HEK293 (cell line): Measurements from ENCODE around the gene PCSK5.
A peak's percentile ranks its signal among the peaks of the same experiment; 100 is the strongest.

Experiments
- CTCF ChIA-PET: fragments of 350-600 bp; formaldehyde crosslinking; extraction: SDS; loops from one replicate; lab custom pipeline; 2021; ENCODE audit warnings: antibody characterized with exemption; lab: Yijun Ruan, JAX
- POLR2A ChIA-PET: fragments of 300-600 bp; formaldehyde crosslinking; extraction: SDS; loops from one replicate; lab custom pipeline; 2020; ENCODE audit warnings: antibody characterized with exemption, inconsistent platforms; lab: Yijun Ruan, JAX
- H3K27ac ChIP-seq: fragments of 200-500 bp; sonication (Bioruptor generic); 2 replicates; pipeline ENCODE4 v1.5.1; 2014; ENCODE audit warnings: low read depth, low read length, control low read depth, inconsistent platforms; ENCODE audit errors: extremely low read depth
- H3K36me3 ChIP-seq, 2 experiments: fragments of 200-500 bp in 1 of 2; sonication (Bioruptor generic) in 1 of 2; 1 replicate in 1 of 2; 2 replicates in 1 of 2; pipeline ENCODE4 v1.5.1; 2014 to 2017; ENCODE audit warnings: inconsistent platforms in 2 of 2, low read length in 2 of 2; ENCODE audit not compliant: control insufficient read depth in 2 of 2, insufficient read depth in 1 of 2
- H3K4me1 ChIP-seq: fragments of 200-500 bp; sonication (Bioruptor generic); 2 replicates; pipeline ENCODE4 v1.5.1; 2014; ENCODE audit warnings: mild to moderate bottlenecking, low read length, inconsistent platforms; ENCODE audit not compliant: control insufficient read depth, insufficient read depth
- H3K4me3 ChIP-seq: 2 replicates; pipeline ENCODE4 v1.5.1; 2011; ENCODE audit warnings: low read depth, mild to moderate bottlenecking, control low read depth, low read length, moderate library complexity
- H3K9me3 ChIP-seq: fragments of 200-500 bp; sonication (Bioruptor generic); 2 replicates; pipeline ENCODE4 v1.5.1; 2014; ENCODE audit warnings: low read depth, low read length, inconsistent platforms; ENCODE audit not compliant: control insufficient read depth, insufficient read depth
- CTCF ChIP-seq: fragments of 450-650 bp; formaldehyde crosslinking; IDR thresholded peaks from 2 replicates; pipeline ENCODE4 v1.5.1; 2016; ENCODE audit warnings: missing biosample characterization, missing genetic modification characterization
- GLIS2 ChIP-seq: fragments of 450-650 bp; formaldehyde crosslinking; IDR thresholded peaks from 2 replicates; pipeline ENCODE4 v1.5.1; 2016; ENCODE audit warnings: missing biosample characterization, missing genetic modification characterization
- KLF10 ChIP-seq: fragments of 450-650 bp; IDR thresholded peaks from 2 replicates; pipeline ENCODE4 v1.5.1; 2018; ENCODE audit warnings: missing biosample characterization, mild to moderate bottlenecking, missing genetic modification characterization
- PRDM1 ChIP-seq: fragments of 450-650 bp; formaldehyde crosslinking; IDR thresholded peaks from 2 replicates; pipeline ENCODE4; 2016; ENCODE audit warnings: missing biosample characterization, missing genetic modification characterization
- TSHZ1 ChIP-seq: fragments of 450-650 bp; formaldehyde crosslinking; IDR thresholded peaks from 2 replicates; pipeline ENCODE4 v1.5.1; 2016; ENCODE audit warnings: missing biosample characterization, missing genetic modification characterization, borderline replicate concordance
- YY2 ChIP-seq: fragments of 450-650 bp; formaldehyde crosslinking; IDR thresholded peaks from 2 replicates; pipeline ENCODE4 v1.5.1; 2016; ENCODE audit warnings: missing biosample characterization, missing genetic modification characterization
- ZBTB17 ChIP-seq: fragments of 450-650 bp; formaldehyde crosslinking; IDR thresholded peaks from 2 replicates; pipeline ENCODE4 v1.5.1; 2016; ENCODE audit warnings: missing biosample characterization, missing genetic modification characterization
- ZNF114 ChIP-seq: fragments of 450-650 bp; formaldehyde crosslinking; IDR thresholded peaks from 2 replicates; pipeline ENCODE4 v1.5.0; 2017; ENCODE audit warnings: missing biosample characterization, missing genetic modification characterization
- ZNF146 ChIP-seq: fragments of 450-650 bp; formaldehyde crosslinking; IDR thresholded peaks from 2 replicates; pipeline ENCODE4 v1.5.1; 2016; ENCODE audit warnings: missing biosample characterization, missing genetic modification characterization
- ZNF184 ChIP-seq: fragments of 450-650 bp; IDR thresholded peaks from 2 replicates; pipeline ENCODE4 v1.5.1; 2018; ENCODE audit warnings: missing biosample characterization, mild to moderate bottlenecking, missing genetic modification characterization
- ZNF350 ChIP-seq: fragments of 450-650 bp; formaldehyde crosslinking; IDR thresholded peaks from 2 replicates; pipeline ENCODE4 v1.5.0; 2017; ENCODE audit warnings: missing biosample characterization, mild to moderate bottlenecking, missing genetic modification characterization
- ZNF366 ChIP-seq: fragments of 450-650 bp; formaldehyde crosslinking; conservative IDR thresholded peaks from 2 replicates; pipeline ENCODE4 v1.5.1; 2016; ENCODE audit warnings: missing biosample characterization, missing genetic modification characterization
- ZNF488 ChIP-seq: fragments of 450-650 bp; formaldehyde crosslinking; IDR thresholded peaks from 2 replicates; pipeline ENCODE4 v1.5.1; 2016; ENCODE audit warnings: missing biosample characterization, missing genetic modification characterization
- ZNF571 ChIP-seq: fragments of 450-650 bp; formaldehyde crosslinking; IDR thresholded peaks from 2 replicates; pipeline ENCODE4 v1.5.0; 2017; ENCODE audit warnings: missing biosample characterization, missing genetic modification characterization
- ZNF629 ChIP-seq: fragments of 450-650 bp; formaldehyde crosslinking; IDR thresholded peaks from 2 replicates; pipeline ENCODE4 v1.5.1; 2017; ENCODE audit warnings: missing biosample characterization, missing genetic modification characterization
- ZNF654 ChIP-seq: fragments of 450-650 bp; formaldehyde crosslinking; IDR thresholded peaks from 2 replicates; pipeline ENCODE4 v1.5.1; 2016; ENCODE audit warnings: low read depth, missing biosample characterization, missing genetic modification characterization
- ZNF658 ChIP-seq: fragments of 450-650 bp; formaldehyde crosslinking; IDR thresholded peaks from 2 replicates; pipeline ENCODE4; 2016; ENCODE audit warnings: missing biosample characterization, missing genetic modification characterization
- ZNF843 ChIP-seq: fragments of 450-650 bp; formaldehyde crosslinking; IDR thresholded peaks from 2 replicates; pipeline ENCODE4 v1.5.1; 2016; ENCODE audit warnings: missing biosample characterization, missing genetic modification characterization

PCSK5 gene

GRCh38 chr9:76401580-76402354, 511.3 kb downstream of the PCSK5 start:
- TF ChIP-seq ZNF629 (tag by site-specific recombination), result no peak
- TF ChIP-seq ZNF843 (tag by site-specific recombination), result no peak
- TF ChIP-seq ZNF184 (tag by site-specific recombination), result no peak
- no peak for TF ChIP-seq ZBTB17 (tag by site-specific recombination)
- TF ChIP-seq ZNF658 (tag by site-specific recombination), result no peak
- no peak for TF ChIP-seq TSHZ1 (tag by site-specific recombination)
- TF ChIP-seq, all 188 proteins: peak for 0
- POLR2A ChIA-PET, result interaction anchor here (1.4 kb wide), 1 partner anchor 54 kb away, joined by 3 read pairs; no protein-coding TSS in a partner anchor
- no peak overlapping the region for H3K27ac ChIP-seq
- no peaks in the 10 kb centered on the region for H3K4me1 ChIP-seq
- no peaks in the 10 kb centered on the region for H3K36me3 ChIP-seq
- no peak overlapping the region for H3K4me3 ChIP-seq
- CTCF ChIA-PET, result interaction anchor here (0.6 to 3.4 kb wide), 10 partner anchors 8 to 313 kb away, joined by 3 to 12 read pairs (median 4); partner anchors contain the start of gene RFK
- H3K9me3 ChIP-seq, result no peaks in the 10 kb centered on the region

- no peaks in the 10 kb centered on the region for H3K4me1 ChIP-seq
- no peak overlapping the region for H3K27ac ChIP-seq
- POLR2A ChIA-PET, result no interaction called here
- no peaks in the 10 kb centered on the region for H3K9me3 ChIP-seq
- CTCF ChIA-PET, result interaction anchor here (0.7 to 3.4 kb wide), 5 partner anchors 10 to 70 kb away, joined by 3 to 12 read pairs (median 4); partner anchors contain the start of gene RFK
- TF ChIP-seq KLF10 (no peak), ZNF350 (tag by site-specific recombination) (no peak), CTCF (tag by site-specific recombination) (peak; percentile 21; the same call in 1 of the 2 replicates), ZNF654 (peak; percentile 37), ZNF488 (no peak), ZNF571 (tag by site-specific recombination) (no peak), ZNF114 (tag by site-specific recombination) (no peak), PRDM1 (tag by site-specific recombination) (peak; percentile 49)
- H3K4me3 ChIP-seq, result no peak overlapping the region
- no peaks in the 10 kb centered on the region for H3K36me3 ChIP-seq
Observed at GRCh38 chr9:76403352-76403751, 512.9 kb downstream of the PCSK5 start.

- Histone ChIP-seq H3K4me3 (no peak overlapping the region), H3K4me1 (no peaks in the 10 kb centered on the region), H3K27ac (no peak overlapping the region), H3K9me3 (no peaks in the 10 kb centered on the region), H3K36me3 (no peaks in the 10 kb centered on the region)
- ChIA-PET CTCF (interaction anchor here (0.8 to 1.7 kb wide), 10 partner anchors 9 to 299 kb away, joined by 3 to 7 read pairs (median 4); no protein-coding TSS in a partner anchor), POLR2A (interaction anchor here (1.6 kb wide), 1 partner anchor 10 kb away, joined by 10 read pairs; the partner anchor contains the start of gene RFK)
- TF ChIP-seq GLIS2 (no peak), YY2 (tag by site-specific recombination) (no peak), ZNF366 (tag by site-specific recombination) (no peak), ZNF146 (tag by site-specific recombination) (no peak)
Observed at GRCh38 chr9:76404401-76404800, 513.9 kb downstream of the PCSK5 start.
